Measurements from ENCODE around the gene RAB6A.
"Not testable (repeated sequence)": the region's sequence is repeated elsewhere in the genome, so short reads cannot be mapped to it uniquely, and the experiment has no call there.

The RAB6A gene

GRCh38 chr11:73726825-73727224 is 34.0 kb downstream of the RAB6A start:
- no peak for DNase-seq (ENCODE audit: low read depth in 2 of 2)

DNA sequence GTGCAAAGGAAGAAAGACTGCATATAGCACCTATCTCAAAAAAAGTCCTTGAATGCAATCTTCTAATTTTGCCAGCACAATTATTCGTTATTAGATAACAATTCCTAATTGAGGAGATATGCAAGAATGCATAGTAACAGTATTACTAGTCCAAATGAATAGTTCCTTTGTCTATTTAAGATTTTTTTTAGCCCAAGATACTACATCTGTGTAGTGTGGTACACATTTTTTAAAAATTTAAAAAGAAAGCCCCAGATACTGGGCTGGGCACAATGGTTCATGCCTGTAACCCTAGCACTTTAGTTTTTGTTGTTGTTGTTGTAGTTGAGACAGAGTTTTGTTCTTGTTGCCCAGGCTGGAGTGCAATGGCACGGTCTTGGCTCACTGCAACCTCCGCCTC is 43.7 kb downstream of the RAB6A start:
- no peak for DNase-seq (ENCODE audit: low read depth in 2 of 2)

- DNase-seq (ENCODE audit: low read depth in 2 of 2): no peak
Observed at GRCh38 chr11:73716153-73717056, 44.5 kb downstream of the RAB6A start.

GRCh38 chr11:73715541-73715940 is 45.3 kb downstream of the RAB6A start:
- DNase-seq (ENCODE audit: low read depth in 2 of 2): no peak

GRCh38 chr11:73710964-73711363 is 49.9 kb downstream of the RAB6A start:
- DNase-seq (ENCODE audit: low read depth in 2 of 2): no peak

DNA sequence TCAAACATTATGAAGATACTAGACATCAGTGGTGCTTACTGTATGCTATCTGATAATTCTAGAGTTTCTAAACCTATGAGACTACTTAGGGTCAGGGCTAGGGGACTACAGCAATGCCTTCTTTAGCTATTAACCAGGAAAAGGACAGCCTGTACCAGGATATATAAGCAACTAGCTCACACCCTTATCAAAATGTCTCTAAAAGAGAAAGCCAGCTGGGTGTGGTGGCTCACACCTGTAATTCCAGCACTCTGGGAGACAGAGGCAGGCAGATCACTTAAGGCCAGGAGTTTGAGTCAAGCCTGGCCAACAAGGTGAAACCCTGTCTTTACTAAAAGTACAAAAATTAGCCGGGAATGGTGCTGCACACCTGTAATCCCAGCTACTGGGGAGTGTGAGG is 55.8 kb downstream of the RAB6A start:
- DNase-seq (ENCODE audit: low read depth in 2 of 2): no peak

DNA sequence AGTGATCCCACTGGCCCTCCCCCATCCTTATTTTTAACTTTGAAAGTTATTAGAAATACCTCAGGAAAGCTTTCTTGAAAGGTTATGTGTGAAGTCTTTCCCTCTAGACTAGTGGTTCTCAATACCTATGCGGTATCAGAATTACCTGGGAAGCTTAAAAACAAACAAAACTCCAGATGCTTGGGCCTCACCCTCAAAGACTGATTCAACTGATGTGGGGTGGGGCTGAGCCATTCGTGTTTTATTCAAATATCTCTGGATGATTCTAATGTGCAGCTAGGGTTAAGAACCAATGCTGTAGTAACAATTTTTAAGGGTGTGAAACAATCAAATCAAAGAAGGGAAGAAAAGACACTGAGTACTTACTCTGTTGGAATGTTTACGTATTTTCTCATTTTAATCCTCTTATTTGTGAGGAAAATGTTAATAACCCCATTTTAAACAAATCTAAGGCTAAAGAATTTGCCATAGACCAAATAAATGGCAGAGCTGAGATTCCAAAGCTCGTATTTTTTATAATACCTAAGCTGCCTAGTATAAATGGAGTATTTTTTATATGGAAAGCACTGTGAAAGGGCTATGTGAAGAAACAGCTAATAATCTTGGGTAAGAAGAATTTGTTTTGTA is 66.9 kb downstream of the RAB6A start:
- no peak for DNase-seq (ENCODE audit: low read depth in 2 of 2)

DNA sequence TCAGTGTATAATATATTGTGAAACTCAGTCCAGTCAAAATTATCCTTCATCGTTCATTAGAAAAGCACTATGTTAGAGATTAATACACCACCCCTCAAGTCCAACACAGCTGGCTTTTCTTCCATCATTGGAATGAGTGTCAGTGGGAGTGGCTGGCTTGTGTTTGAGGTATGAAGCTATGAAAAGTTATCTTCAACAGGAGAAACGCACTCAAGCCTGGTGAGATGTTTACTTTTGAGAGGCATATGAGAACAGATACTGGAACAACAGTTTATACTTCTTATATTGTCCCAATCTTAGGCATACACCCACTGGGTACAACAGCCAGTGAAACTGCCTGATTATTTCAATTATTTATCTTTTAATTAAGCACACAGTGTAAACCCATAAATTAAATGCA is 80.2 kb downstream of the RAB6A start:
- DNase-seq (ENCODE audit: low read depth in 2 of 2): no peak

GRCh38 chr11:73676552-73676951 is 84.3 kb downstream of the RAB6A start:
- DNase-seq (ENCODE audit: low read depth in 2 of 2): not testable (repeated sequence)

GRCh38 chr11:73671701-73672100 is 89.2 kb downstream of the RAB6A start:
- DNase-seq (ENCODE audit: low read depth in 2 of 2): no peak

- DNase-seq (ENCODE audit: low read depth in 2 of 2): no peak
Observed at GRCh38 chr11:73670808-73671207, 90.1 kb downstream of the RAB6A start.

GRCh38 chr11:73667891-73668290 is 93.0 kb downstream of the RAB6A start:
- no peak for DNase-seq (ENCODE audit: low read depth in 2 of 2)

- no peak for DNase-seq (ENCODE audit: low read depth in 2 of 2)
Observed at GRCh38 chr11:73664877-73665276, 96.0 kb downstream of the RAB6A start.

- no peak for DNase-seq (ENCODE audit: low read depth in 2 of 2)
Observed at GRCh38 chr11:73663604-73664495, 97.0 kb downstream of the RAB6A start.

DNA sequence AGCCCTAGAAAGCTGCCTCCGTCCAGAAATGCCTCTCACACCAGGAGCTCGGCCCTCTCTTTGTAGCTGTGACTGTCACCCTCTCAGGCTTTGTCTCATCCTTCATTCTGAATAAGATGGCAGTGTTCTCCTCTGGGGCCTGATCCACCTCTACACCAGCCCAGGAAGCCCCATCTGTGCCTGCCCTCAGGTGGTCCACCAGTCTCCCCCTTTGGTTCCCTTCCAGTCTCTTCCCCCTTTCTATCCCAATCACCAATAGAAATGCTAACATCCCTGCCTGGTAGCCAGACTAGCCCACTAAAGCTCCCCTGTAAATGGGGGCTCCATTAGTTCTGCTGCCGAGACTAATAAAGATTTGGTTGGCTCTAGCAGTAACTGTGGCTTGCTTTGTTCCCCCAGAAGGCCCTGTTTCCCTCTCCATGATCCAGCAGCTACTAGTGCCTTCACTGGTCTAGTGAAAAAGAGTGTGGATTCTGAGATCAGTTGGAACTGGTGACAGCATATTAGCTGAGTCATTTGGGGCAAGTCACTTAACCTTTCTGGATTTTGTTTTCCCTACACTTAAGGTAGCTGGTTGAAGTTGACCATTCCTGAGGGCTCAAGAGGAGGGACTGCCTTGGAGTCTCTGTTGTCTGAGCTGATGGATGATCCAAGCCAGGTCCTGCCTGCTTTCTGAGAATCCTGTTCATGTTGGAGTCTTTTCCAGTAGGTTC is 98.3 kb downstream of the RAB6A start:
- DNase-seq (ENCODE audit: low read depth in 2 of 2): no peak

GRCh38 chr11:73661035-73661628 is 99.7 kb downstream of the RAB6A start:
- DNase-seq (ENCODE audit: low read depth in 2 of 2): peak; percentile 65 to 69

GRCh38 chr11:73660497-73661034 is 100.3 kb downstream of the RAB6A start:
- no peak for DNase-seq (ENCODE audit: low read depth in 2 of 2)

- no peak for DNase-seq (ENCODE audit: low read depth in 2 of 2)
Observed at GRCh38 chr11:73659961-73660360, 100.9 kb downstream of the RAB6A start.

- no peak for DNase-seq (ENCODE audit: low read depth in 2 of 2)
Observed at GRCh38 chr11:73656985-73657384, 103.9 kb downstream of the RAB6A start.

DNA sequence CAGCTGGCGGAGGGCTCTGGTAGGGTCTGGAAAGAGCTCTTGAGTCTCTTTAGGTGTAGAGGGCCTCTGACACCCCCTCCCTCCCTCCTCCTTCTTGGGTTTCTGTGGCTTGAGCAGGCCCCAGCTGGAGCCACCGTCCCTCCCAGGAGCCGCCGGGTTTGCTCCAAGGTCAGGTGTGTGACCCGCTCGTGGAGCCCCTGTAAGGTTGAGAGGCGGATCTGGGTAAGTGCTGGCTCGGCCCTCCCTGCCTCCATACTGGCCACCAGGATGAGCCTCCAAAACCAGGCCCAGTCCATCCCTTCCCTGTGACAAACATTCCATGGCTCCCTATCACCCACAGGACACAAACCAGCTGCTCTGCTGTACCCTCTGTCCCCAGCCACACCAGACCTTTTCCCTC is 105.2 kb downstream of the RAB6A start:
- no peak for DNase-seq (ENCODE audit: low read depth in 2 of 2)

DNA sequence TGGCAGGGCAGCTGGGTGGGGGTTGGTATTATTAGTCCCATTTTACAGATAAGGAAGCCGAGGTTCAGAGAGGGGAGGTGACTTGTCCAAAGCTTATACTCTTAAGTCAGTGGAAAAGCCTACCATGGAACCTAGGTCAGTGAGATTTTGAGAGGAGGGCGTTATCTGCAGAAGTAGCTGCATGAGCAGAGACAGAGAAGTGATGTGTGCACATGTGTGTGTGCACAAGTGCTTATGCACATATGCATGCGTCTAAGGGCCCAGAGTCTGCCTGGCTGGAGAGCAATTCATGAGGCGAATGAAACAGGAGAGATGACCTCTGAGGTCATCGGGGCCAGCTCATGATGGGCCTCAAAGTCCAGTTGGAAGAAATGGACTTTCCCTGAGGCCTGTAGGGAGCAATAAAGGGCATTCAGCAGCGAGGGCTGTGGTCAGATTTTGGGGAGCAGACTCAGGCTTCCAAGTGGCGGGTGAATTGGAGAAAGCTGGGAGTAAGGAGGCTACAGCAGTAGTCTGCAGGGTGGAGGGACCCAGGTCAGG is 106.3 kb downstream of the RAB6A start:
- DNase-seq (ENCODE audit: low read depth in 2 of 2): no peak
